GM18868 (cell line): ENCODE measurements around the gene HOXC11.

ENCODE experiments used
- ATAC-seq: cut with Tn5 transposase; IDR thresholded peaks from one replicate; pipeline ENCODE4 v1.9.1; 2021; ENCODE audit warnings: mild to moderate bottlenecking, moderate library complexity; ENCODE audit not compliant: unreplicated experiment

Gene HOXC11

GRCh38 chr12:54009171-54010052 lies 36.5 kb downstream of the HOXC11 start:
- no peak for ATAC-seq

GRCh38 chr12:54010053-54010971 lies 37.4 kb downstream of the HOXC11 start:
- no peak for ATAC-seq

- no peak for ATAC-seq
These were observed 38.2 kb downstream of the HOXC11 start for GRCh38 chr12:54010972-54011664.

GRCh38 chr12:54011665-54012532 lies 39.0 kb downstream of the HOXC11 start:
- no peak for ATAC-seq

GRCh38 chr12:54012631-54013409 lies 39.9 kb downstream of the HOXC11 start:
- ATAC-seq, result no peak

- ATAC-seq, result no peak
These were observed 41.6 kb downstream of the HOXC11 start for GRCh38 chr12:54014377-54015017.

GRCh38 chr12:54015018-54015931 lies 42.3 kb downstream of the HOXC11 start:
- no peak for ATAC-seq

GRCh38 chr12:54016051-54016450 lies 43.1 kb downstream of the HOXC11 start:
- no peak for ATAC-seq

GRCh38 chr12:54016478-54016964 lies 43.6 kb downstream of the HOXC11 start:
- ATAC-seq, result no peak

- ATAC-seq, result peak; percentile 26
These were observed 44.3 kb downstream of the HOXC11 start for GRCh38 chr12:54017027-54017788.

GRCh38 chr12:54017878-54018467 lies 45.0 kb downstream of the HOXC11 start:
- peak; percentile 79 for ATAC-seq

- ATAC-seq, result no peak
These were observed 45.6 kb downstream of the HOXC11 start for GRCh38 chr12:54018468-54018984.

- ATAC-seq, result no peak
These were observed 46.3 kb downstream of the HOXC11 start for GRCh38 chr12:54019091-54019811.

GRCh38 chr12:54019924-54020590 lies 47.1 kb downstream of the HOXC11 start:
- no peak for ATAC-seq
